HepG2 (cell line): ENCODE results near the gene MMP17. TPM values are rescaled to one million over a fixed set of nuclear protein-coding genes. Genes with fewer than 3 reads are reported as not detected.

Experiments
- AHR ChIP-seq: IDR thresholded peaks from 2 replicates; pipeline ENCODE4 v1.6.1; 2018; ENCODE audit warnings: missing genetic modification reagents, missing compliant biosample characterization
- ARNT ChIP-seq: fragments of 450-650 bp; IDR thresholded peaks from 2 replicates; pipeline ENCODE4 v1.6.1; 2017
- BRD4 ChIP-seq: sonication (generic); formaldehyde crosslinking; IDR thresholded peaks from 2 replicates; pipeline ENCODE4 v1.4.0; 2020; ENCODE audit warnings: missing genetic modification reagents
- EHMT2 ChIP-seq: fragments of 200-600 bp; sonication (generic); IDR thresholded peaks from 2 replicates; pipeline ENCODE4 v1.7.0; 2017; ENCODE audit warnings: antibody characterized with exemption, low read depth, low read length, borderline replicate concordance
- FOXM1 ChIP-seq: sonication (generic); formaldehyde crosslinking; IDR thresholded peaks from 2 replicates; pipeline ENCODE4 v1.5.0; 2020; ENCODE audit warnings: missing genetic modification reagents
- HCFC1 ChIP-seq: fragments of 150-350 bp; IDR thresholded peaks from 2 replicates; pipeline ENCODE4 v1.6.1; 2014; ENCODE audit warnings: low read depth, low read length
- HDAC6 ChIP-seq: fragments of 200-600 bp; sonication (generic); IDR thresholded peaks from 2 replicates; pipeline ENCODE4 v1.7.0; 2017; ENCODE audit warnings: mild to moderate bottlenecking, antibody characterized with exemption, low read length, low read depth
- HIVEP1 ChIP-seq: sonication (generic); formaldehyde crosslinking; IDR thresholded peaks from 2 replicates; pipeline ENCODE4 v1.4.0; 2020; ENCODE audit warnings: mild to moderate bottlenecking, missing genetic modification reagents
- HNRNPUL1 ChIP-seq: fragments of 200-400 bp; formaldehyde crosslinking; IDR thresholded peaks from 2 replicates; pipeline ENCODE4 v1.6.1; 2017; ENCODE audit warnings: low read depth, mild to moderate bottlenecking, low read length, moderate library complexity
- HOXA7 ChIP-seq: sonication (generic); formaldehyde crosslinking; IDR thresholded peaks from 2 replicates; pipeline ENCODE4 v1.8.1; 2022; ENCODE audit warnings: mild to moderate bottlenecking, missing genetic modification reagents, moderate library complexity
- JARID2 ChIP-seq: sonication (generic); formaldehyde crosslinking; IDR thresholded peaks from 2 replicates; pipeline ENCODE4 v1.8.1; 2023; ENCODE audit warnings: missing genetic modification reagents, inconsistent platforms; ENCODE audit not compliant: insufficient replicate concordance
- MBNL3 ChIP-seq: fragments of 250-450 bp; sonication (Bioruptor Pico); conservative IDR thresholded peaks from 2 replicates; pipeline ENCODE4 v1.8.0; 2022; ENCODE audit warnings: mild to moderate bottlenecking, inconsistent platforms
- MIER3 ChIP-seq: IDR thresholded peaks from 2 replicates; pipeline ENCODE4 v1.6.1; 2016; ENCODE audit warnings: missing compliant biosample characterization, borderline replicate concordance
- MLLT10 ChIP-seq: sonication (generic); formaldehyde crosslinking; IDR thresholded peaks from 2 replicates; pipeline ENCODE4 v1.4.0; 2020; ENCODE audit warnings: missing genetic modification reagents
- MXI1 ChIP-seq: IDR thresholded peaks from 3 replicates; pipeline ENCODE4 v1.6.1; 2012; ENCODE audit warnings: low read depth, low read length, inconsistent platforms, borderline replicate concordance
- NCOR1 ChIP-seq: fragments of 200-600 bp; sonication (generic); IDR thresholded peaks from 2 replicates; pipeline ENCODE4 v1.7.0; 2017; ENCODE audit warnings: antibody characterized with exemption, low read length, borderline replicate concordance
- NR2F2 ChIP-seq: IDR thresholded peaks from 2 replicates; pipeline ENCODE4 v1.6.1; 2012; ENCODE audit warnings: low read depth, inconsistent platforms, borderline replicate concordance
- POLR2A ChIP-seq, 2 experiments: IDR thresholded peaks; 2 replicates each; pipeline ENCODE4 v1.6.1; 2011; ENCODE audit warnings: low read depth in 2 of 2, low read length in 2 of 2, mild to moderate bottlenecking in 1 of 2, moderate library complexity in 1 of 2; ENCODE audit not compliant: insufficient read depth in 1 of 2
- RAD51 ChIP-seq: fragments of 450-650 bp; IDR thresholded peaks from 2 replicates; pipeline ENCODE4 v1.6.1; 2016; ENCODE audit warnings: borderline replicate concordance
- ZBTB21 ChIP-seq: sonication (generic); formaldehyde crosslinking; IDR thresholded peaks from 2 replicates; pipeline ENCODE4 v1.4.0; 2020; ENCODE audit warnings: missing genetic modification reagents
- ZNF256 ChIP-seq: sonication (generic); formaldehyde crosslinking; conservative IDR thresholded peaks from 2 replicates; pipeline ENCODE4 v1.4.0; 2020; ENCODE audit warnings: missing genetic modification reagents
- ZNF33A ChIP-seq: sonication (generic); formaldehyde crosslinking; IDR thresholded peaks from 2 replicates; pipeline ENCODE4 v1.5.1; 2020; ENCODE audit warnings: missing genetic modification reagents, mild to moderate bottlenecking, moderate library complexity, borderline replicate concordance
- ZNF530 ChIP-seq: sonication (generic); formaldehyde crosslinking; IDR thresholded peaks from 2 replicates; pipeline ENCODE4 v1.5.0; 2020; ENCODE audit warnings: low read depth, mild to moderate bottlenecking, missing genetic modification reagents
- ZNF546 ChIP-seq: sonication (generic); formaldehyde crosslinking; conservative IDR thresholded peaks from 2 replicates; pipeline ENCODE4 v1.8.1; 2023; ENCODE audit warnings: mild to moderate bottlenecking, missing genetic modification reagents
- ZNF550 ChIP-seq: sonication (generic); formaldehyde crosslinking; IDR thresholded peaks from 2 replicates; pipeline ENCODE4 v1.4.0; 2020; ENCODE audit warnings: mild to moderate bottlenecking, missing genetic modification reagents, borderline replicate concordance
- polyA plus RNA-seq, 8 experiments: library from polyadenylated mRNA; depleted of rRNA in 3 of 8; stranded (reverse) in 7 of 8; unstranded in 1 of 8; fragments of >200 nt; fragmentation: Illumina TruSeq in 4 of 8; extraction: Trizol in 4 of 8; gene quantifications; 2 replicates each; pipeline versions ENCODE4 v1.2.1 to v1.2.3, GENCODE V29; 2011 to 2016; ENCODE audit warnings: low read depth in 4 of 8, missing spikeins in 1 of 8, mixed read lengths in 1 of 8; ENCODE audit not compliant: insufficient read depth in 1 of 8
- total RNA-seq, 5 experiments: library from RNA; depleted of rRNA; stranded (reverse); fragments of >200 nt; fragmentation: Illumina TruSeq; extraction: Trizol; gene quantifications; 2 replicates each; pipeline ENCODE4 v1.2.3, GENCODE V29; 2016; ENCODE audit warnings: low read depth in 1 of 5
- TF ChIP-seq, protein P1 (sequence below): sonication (generic); formaldehyde crosslinking; IDR thresholded peaks from 2 replicates; pipeline ENCODE4 v1.5.1; 2020; ENCODE audit warnings: mild to moderate bottlenecking, moderate library complexity, missing genetic modification reagents
- TF ChIP-seq, protein P2 (sequence below): sonication (generic); formaldehyde crosslinking; IDR thresholded peaks from 2 replicates; pipeline ENCODE4 v1.8.0; 2022; ENCODE audit warnings: mild to moderate bottlenecking, missing genetic modification reagents, moderate library complexity
- TF ChIP-seq, protein P3 (sequence below): sonication (generic); formaldehyde crosslinking; conservative IDR thresholded peaks from 2 replicates; pipeline ENCODE4 v1.8.0; 2022; ENCODE audit warnings: mild to moderate bottlenecking, moderate library complexity, missing genetic modification reagents
- TF ChIP-seq, protein P4 (sequence below): sonication (generic); formaldehyde crosslinking; IDR thresholded peaks from 2 replicates; pipeline ENCODE4 v1.8.0; 2022; ENCODE audit warnings: missing genetic modification reagents, low read depth, mild to moderate bottlenecking, borderline replicate concordance

MMP17 gene
- total and polyA plus RNA-seq, 2 of the 13 experiments (the other 11 are each of a cell fraction or from before 2014, with no cell fraction given), result 0.55 to 0.80 TPM

DNA sequence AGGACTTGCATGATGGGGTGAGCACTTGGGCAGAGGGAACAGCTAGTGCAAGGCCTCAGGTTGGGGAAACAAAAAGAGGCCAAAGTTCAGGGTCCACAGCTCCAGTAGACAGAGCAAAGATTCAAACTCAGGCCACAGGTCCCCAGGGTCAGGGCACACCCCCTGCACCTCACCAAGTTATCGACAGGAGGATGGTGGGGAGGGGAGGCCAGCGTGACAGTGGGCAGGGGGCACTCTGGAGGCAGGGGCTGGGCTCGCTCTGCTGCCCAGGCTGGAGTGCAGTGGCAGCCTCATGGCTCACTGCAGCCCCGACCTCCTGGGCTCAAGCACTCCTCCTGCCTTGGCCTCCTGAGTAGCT is 33.9 kb downstream of the MMP17 start (continued):
- TF ChIP-seq, protein P1, sequence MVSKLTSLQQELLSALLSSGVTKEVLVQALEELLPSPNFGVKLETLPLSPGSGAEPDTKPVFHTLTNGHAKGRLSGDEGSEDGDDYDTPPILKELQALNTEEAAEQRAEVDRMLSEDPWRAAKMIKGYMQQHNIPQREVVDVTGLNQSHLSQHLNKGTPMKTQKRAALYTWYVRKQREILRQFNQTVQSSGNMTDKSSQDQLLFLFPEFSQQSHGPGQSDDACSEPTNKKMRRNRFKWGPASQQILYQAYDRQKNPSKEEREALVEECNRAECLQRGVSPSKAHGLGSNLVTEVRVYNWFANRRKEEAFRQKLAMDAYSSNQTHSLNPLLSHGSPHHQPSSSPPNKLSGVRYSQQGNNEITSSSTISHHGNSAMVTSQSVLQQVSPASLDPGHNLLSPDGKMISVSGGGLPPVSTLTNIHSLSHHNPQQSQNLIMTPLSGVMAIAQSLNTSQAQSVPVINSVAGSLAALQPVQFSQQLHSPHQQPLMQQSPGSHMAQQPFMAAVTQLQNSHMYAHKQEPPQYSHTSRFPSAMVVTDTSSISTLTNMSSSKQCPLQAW, result no peak
- no peak for TF ChIP-seq RAD51
- TF ChIP-seq MXI1, result peak; percentile 39; the same call in 1 of the 3 replicates
- no peak for TF ChIP-seq ZNF530 (CRISPR knock-in tag)
- no peak for TF ChIP-seq HNRNPUL1
- no peak for TF ChIP-seq HDAC6
- TF ChIP-seq HOXA7 (CRISPR knock-in tag), result no peak
- TF ChIP-seq, protein P2, sequence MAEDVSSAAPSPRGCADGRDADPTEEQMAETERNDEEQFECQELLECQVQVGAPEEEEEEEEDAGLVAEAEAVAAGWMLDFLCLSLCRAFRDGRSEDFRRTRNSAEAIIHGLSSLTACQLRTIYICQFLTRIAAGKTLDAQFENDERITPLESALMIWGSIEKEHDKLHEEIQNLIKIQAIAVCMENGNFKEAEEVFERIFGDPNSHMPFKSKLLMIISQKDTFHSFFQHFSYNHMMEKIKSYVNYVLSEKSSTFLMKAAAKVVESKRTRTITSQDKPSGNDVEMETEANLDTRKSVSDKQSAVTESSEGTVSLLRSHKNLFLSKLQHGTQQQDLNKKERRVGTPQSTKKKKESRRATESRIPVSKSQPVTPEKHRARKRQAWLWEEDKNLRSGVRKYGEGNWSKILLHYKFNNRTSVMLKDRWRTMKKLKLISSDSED (CRISPR knock-in tag), result no peak
- TF ChIP-seq ZNF546 (CRISPR knock-in tag), result no peak
- peak; percentile 93 for TF ChIP-seq NCOR1
- TF ChIP-seq JARID2 (CRISPR knock-in tag), result no peak
- TF ChIP-seq POLR2A (IDR thresholded peaks at IDR 0.05; ENCODE audit: insufficient read depth in 1 of 2, low read depth in 2 of 2, low read length in 2 of 2), result peak in 1 of 2 experiments; percentile 19; a peak in 1 of 4 replicates
- TF ChIP-seq, protein P3, sequence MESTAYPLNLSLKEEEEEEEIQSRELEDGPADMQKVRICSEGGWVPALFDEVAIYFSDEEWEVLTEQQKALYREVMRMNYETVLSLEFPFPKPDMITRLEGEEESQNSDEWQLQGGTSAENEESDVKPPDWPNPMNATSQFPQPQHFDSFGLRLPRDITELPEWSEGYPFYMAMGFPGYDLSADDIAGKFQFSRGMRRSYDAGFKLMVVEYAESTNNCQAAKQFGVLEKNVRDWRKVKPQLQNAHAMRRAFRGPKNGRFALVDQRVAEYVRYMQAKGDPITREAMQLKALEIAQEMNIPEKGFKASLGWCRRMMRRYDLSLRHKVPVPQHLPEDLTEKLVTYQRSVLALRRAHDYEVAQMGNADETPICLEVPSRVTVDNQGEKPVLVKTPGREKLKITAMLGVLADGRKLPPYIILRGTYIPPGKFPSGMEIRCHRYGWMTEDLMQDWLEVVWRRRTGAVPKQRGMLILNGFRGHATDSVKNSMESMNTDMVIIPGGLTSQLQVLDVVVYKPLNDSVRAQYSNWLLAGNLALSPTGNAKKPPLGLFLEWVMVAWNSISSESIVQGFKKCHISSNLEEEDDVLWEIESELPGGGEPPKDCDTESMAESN (CRISPR knock-in tag), result peak; percentile 65; the same call in 1 of the 2 replicates
- no peak for TF ChIP-seq ZBTB21 (CRISPR knock-in tag)
- no peak for TF ChIP-seq HCFC1
- TF ChIP-seq AHR (CRISPR knock-in tag), result no peak
- no peak for TF ChIP-seq ZNF33A (CRISPR knock-in tag)
- TF ChIP-seq FOXM1 (CRISPR knock-in tag), result no peak
- no peak for TF ChIP-seq MIER3 (CRISPR knock-in tag)
- no peak for TF ChIP-seq ZNF256
- TF ChIP-seq, protein P4, sequence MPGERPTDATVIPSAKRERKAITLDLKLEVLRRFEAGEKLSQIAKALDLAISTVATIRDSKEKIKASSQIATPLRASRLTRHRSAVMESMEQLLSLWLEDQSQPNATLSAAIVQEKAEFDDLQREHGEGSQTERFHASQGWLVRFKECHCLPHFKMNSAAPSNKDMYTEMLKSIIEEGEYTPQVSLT (CRISPR knock-in tag), result no peak
- TF ChIP-seq ARNT, result no peak
- TF ChIP-seq ZNF550, result no peak
- peak; percentile 63; the same call in 1 of the 2 replicates for TF ChIP-seq HIVEP1
- TF ChIP-seq MBNL3 (CRISPR knock-in tag), result no peak
- no peak for TF ChIP-seq BRD4 (CRISPR knock-in tag)
- peak; percentile 94 for TF ChIP-seq NR2F2
- no peak for TF ChIP-seq MLLT10 (CRISPR knock-in tag)
- no peak for TF ChIP-seq EHMT2
